HEK293 (cell line): Measurements from ENCODE around the gene PRIMA1.

Experiments
- CTCF ChIA-PET: fragments of 350-600 bp; formaldehyde crosslinking; extraction: SDS; loops from one replicate; lab custom pipeline; 2021; ENCODE audit warnings: antibody characterized with exemption; lab: Yijun Ruan, JAX
- POLR2A ChIA-PET: fragments of 300-600 bp; formaldehyde crosslinking; extraction: SDS; loops from one replicate; lab custom pipeline; 2020; ENCODE audit warnings: antibody characterized with exemption, inconsistent platforms; lab: Yijun Ruan, JAX
- H3K27ac ChIP-seq: fragments of 200-500 bp; sonication (Bioruptor generic); 2 replicates; pipeline ENCODE4 v1.5.1; 2014; ENCODE audit warnings: low read depth, low read length, control low read depth, inconsistent platforms; ENCODE audit errors: extremely low read depth
- H3K36me3 ChIP-seq, 2 experiments: fragments of 200-500 bp in 1 of 2; sonication (Bioruptor generic) in 1 of 2; 1 replicate in 1 of 2; 2 replicates in 1 of 2; pipeline ENCODE4 v1.5.1; 2014 to 2017; ENCODE audit warnings: inconsistent platforms in 2 of 2, low read length in 2 of 2; ENCODE audit not compliant: control insufficient read depth in 2 of 2, insufficient read depth in 1 of 2
- H3K4me1 ChIP-seq: fragments of 200-500 bp; sonication (Bioruptor generic); 2 replicates; pipeline ENCODE4 v1.5.1; 2014; ENCODE audit warnings: mild to moderate bottlenecking, low read length, inconsistent platforms; ENCODE audit not compliant: control insufficient read depth, insufficient read depth
- H3K4me3 ChIP-seq: 2 replicates; pipeline ENCODE4 v1.5.1; 2011; ENCODE audit warnings: low read depth, mild to moderate bottlenecking, control low read depth, low read length, moderate library complexity
- H3K9me3 ChIP-seq: fragments of 200-500 bp; sonication (Bioruptor generic); 2 replicates; pipeline ENCODE4 v1.5.1; 2014; ENCODE audit warnings: low read depth, low read length, inconsistent platforms; ENCODE audit not compliant: control insufficient read depth, insufficient read depth
- ATF2 ChIP-seq: fragments of 450-650 bp; formaldehyde crosslinking; IDR thresholded peaks from 2 replicates; pipeline ENCODE4 v1.5.1; 2016; ENCODE audit warnings: missing biosample characterization, missing genetic modification characterization, low read depth
- CTCF ChIP-seq: fragments of 450-650 bp; formaldehyde crosslinking; IDR thresholded peaks from 2 replicates; pipeline ENCODE4 v1.5.1; 2016; ENCODE audit warnings: missing biosample characterization, missing genetic modification characterization
- INSM2 ChIP-seq: fragments of 450-650 bp; formaldehyde crosslinking; IDR thresholded peaks from 2 replicates; pipeline ENCODE4 v1.5.1; 2016; ENCODE audit warnings: missing biosample characterization, missing genetic modification characterization
- KLF8 ChIP-seq: fragments of 450-650 bp; formaldehyde crosslinking; IDR thresholded peaks from 2 replicates; pipeline ENCODE4 v1.5.1; 2016; ENCODE audit warnings: missing biosample characterization, missing genetic modification characterization
- SCRT2 ChIP-seq: fragments of 450-650 bp; formaldehyde crosslinking; IDR thresholded peaks from 2 replicates; pipeline ENCODE4 v1.5.1; 2016; ENCODE audit warnings: missing biosample characterization, missing genetic modification characterization
- YY1 ChIP-seq: fragments of 450-650 bp; formaldehyde crosslinking; IDR thresholded peaks from 2 replicates; pipeline ENCODE4 v1.5.1; 2018; ENCODE audit warnings: missing biosample characterization, missing genetic modification characterization
- ZNF175 ChIP-seq: fragments of 450-650 bp; formaldehyde crosslinking; IDR thresholded peaks from 2 replicates; pipeline ENCODE4 v1.5.1; 2016; ENCODE audit warnings: missing biosample characterization, missing genetic modification characterization
- ZNF223 ChIP-seq: fragments of 450-650 bp; formaldehyde crosslinking; IDR thresholded peaks from 2 replicates; pipeline ENCODE4 v1.5.1; 2016; ENCODE audit warnings: missing biosample characterization, missing genetic modification characterization
- ZNF280C ChIP-seq: fragments of 450-650 bp; formaldehyde crosslinking; IDR thresholded peaks from 2 replicates; pipeline ENCODE4 v1.5.1; 2016; ENCODE audit warnings: missing biosample characterization, missing genetic modification characterization
- ZNF335 ChIP-seq: fragments of 450-650 bp; formaldehyde crosslinking; conservative IDR thresholded peaks from 2 replicates; pipeline ENCODE4 v1.5.1; 2016; ENCODE audit warnings: missing biosample characterization, missing genetic modification characterization
- ZNF394 ChIP-seq: fragments of 450-650 bp; formaldehyde crosslinking; IDR thresholded peaks from 2 replicates; pipeline ENCODE4 v1.5.1; 2016; ENCODE audit warnings: missing biosample characterization, missing genetic modification characterization, mild to moderate bottlenecking, moderate library complexity, borderline replicate concordance
- ZNF416 ChIP-seq: fragments of 450-650 bp; formaldehyde crosslinking; IDR thresholded peaks from 2 replicates; pipeline ENCODE4 v1.5.1; 2016; ENCODE audit warnings: missing biosample characterization, missing genetic modification characterization
- ZNF645 ChIP-seq: fragments of 450-650 bp; formaldehyde crosslinking; IDR thresholded peaks from 2 replicates; pipeline ENCODE4; 2016; ENCODE audit warnings: missing biosample characterization, missing genetic modification characterization
- ZNF664 ChIP-seq: fragments of 450-650 bp; formaldehyde crosslinking; IDR thresholded peaks from 2 replicates; pipeline ENCODE4 v1.5.1; 2016; ENCODE audit warnings: missing biosample characterization, missing genetic modification characterization
- ZNF707 ChIP-seq: fragments of 450-650 bp; formaldehyde crosslinking; IDR thresholded peaks from 2 replicates; pipeline ENCODE4 v1.5.1; 2016; ENCODE audit warnings: missing biosample characterization, missing genetic modification characterization
- ZNF791 ChIP-seq: fragments of 450-650 bp; formaldehyde crosslinking; IDR thresholded peaks from 2 replicates; pipeline ENCODE4 v1.5.1; 2016; ENCODE audit warnings: missing biosample characterization, missing genetic modification characterization
- ZNF792 ChIP-seq: fragments of 450-650 bp; formaldehyde crosslinking; IDR thresholded peaks from 2 replicates; pipeline ENCODE4 v1.5.1; 2016; ENCODE audit warnings: missing biosample characterization, missing genetic modification characterization
- ZSCAN16 ChIP-seq: fragments of 450-650 bp; formaldehyde crosslinking; IDR thresholded peaks from 2 replicates; pipeline ENCODE4 v1.5.1; 2016; ENCODE audit warnings: missing biosample characterization, missing genetic modification characterization
- ZXDB ChIP-seq: fragments of 450-650 bp; formaldehyde crosslinking; IDR thresholded peaks from 2 replicates; pipeline ENCODE4 v1.5.1; 2016; ENCODE audit warnings: missing biosample characterization, missing genetic modification characterization

PRIMA1 gene

GRCh38 chr14:93708800-93709199 lies 79.5 kb downstream of the PRIMA1 start:
- H3K4me3 ChIP-seq: no peak overlapping the region
- H3K27ac ChIP-seq: no peak overlapping the region
- H3K4me1 ChIP-seq: no peaks in the 10 kb centered on the region
- ChIA-PET CTCF (no interaction called here), POLR2A (no interaction called here)
- no peaks in the 10 kb centered on the region for H3K36me3 ChIP-seq
- TF ChIP-seq ZNF175 (tag by site-specific recombination) (no peak), ZNF223 (no peak), ATF2 (tag by site-specific recombination) (no peak), ZNF280C (no peak), ZNF645 (tag by site-specific recombination) (no peak), ZSCAN16 (tag by site-specific recombination) (no peak)
- no peaks in the 10 kb centered on the region for H3K9me3 ChIP-seq

- CTCF ChIA-PET: interaction anchor here (0.7 kb wide), 1 partner anchor 52 kb away, joined by 4 read pairs; no protein-coding TSS in a partner anchor
- Histone ChIP-seq H3K36me3 (no peaks in the 10 kb centered on the region), H3K9me3 (no peaks in the 10 kb centered on the region), H3K4me1 (no peaks in the 10 kb centered on the region), H3K27ac (no peak overlapping the region), H3K4me3 (no peak overlapping the region)
- POLR2A ChIA-PET: no interaction called here
- TF ChIP-seq SCRT2 (tag by site-specific recombination) (no peak), CTCF (tag by site-specific recombination) (no peak), ZNF175 (tag by site-specific recombination) (no peak), ZNF791 (tag by site-specific recombination) (no peak), KLF8 (tag by site-specific recombination) (no peak), ZNF416 (tag by site-specific recombination) (no peak), ZNF707 (tag by site-specific recombination) (no peak), ZNF335 (tag by site-specific recombination) (no peak), ZNF280C (no peak), YY1 (tag by site-specific recombination) (no peak), ZNF664 (tag by site-specific recombination) (no peak), ZSCAN16 (tag by site-specific recombination) (no peak), ZXDB (tag by site-specific recombination) (no peak), ZNF792 (tag by site-specific recombination) (no peak), INSM2 (tag by site-specific recombination) (no peak), ZNF645 (tag by site-specific recombination) (no peak), ZNF394 (tag by site-specific recombination) (no peak)
- TF ChIP-seq, all 188 proteins: peak for 0
Measured at GRCh38 chr14:93708311-93708734, 80.0 kb downstream of the PRIMA1 start.
